T-cell (primary cell): ENCODE measurements around the gene ABHD12. TPM values are rescaled to one million over a fixed set of nuclear protein-coding genes. Genes with fewer than 3 reads are reported as not detected.
A peak's percentile ranks its signal among the peaks of the same experiment; 100 is the strongest.

Experiments used
- ATAC-seq, 4 experiments: fragments of 200-7000 bp in 3 of 4; fragments of 150-1000 bp in 1 of 4; cut with Tn5 transposase; replicated peaks in 1 of 4; 1 replicate in 3 of 4; 2 replicates in 1 of 4; pipeline ENCODE4 v1.10.0; 2021; ENCODE audit warnings: moderate library complexity in 3 of 4, mild to moderate bottlenecking in 2 of 4, moderate number of reproducible peaks in 1 of 4
- CTCF ChIA-PET, 2 donors: fragments of 300-600 bp; sonication (Branson Sonifier 250); formaldehyde crosslinking; loops; one replicate each; lab custom pipeline; 2022; ENCODE audit warnings: antibody characterized with exemption in 2 of 2; lab: Charles Lee
- POLR2A ChIA-PET, 2 donors: fragments of 300-600 bp; sonication (Branson Sonifier 250); formaldehyde crosslinking; loops; one replicate each; lab custom pipeline; 2022; ENCODE audit warnings: antibody characterized with exemption in 2 of 2; lab: Charles Lee
- DNase-seq, 35 experiments: peaks; one replicate each; pipeline versions ENCODE4 v3.0.0 to v3.0.0-alpha.2; 2013 to 2023
- H3K27ac ChIP-seq: one replicate; pipeline ENCODE4 v1.5.1; 2013; ENCODE audit warnings: low read length
- H3K27me3 ChIP-seq, 2 experiments: replicated peaks in 1 of 2; 1 replicate in 1 of 2; 2 replicates in 1 of 2; pipeline versions ENCODE4 v1.6.1 to v1.7.0; 2013; ENCODE audit warnings: low read length in 1 of 2, mixed read lengths in 1 of 2; ENCODE audit not compliant: control insufficient read depth in 2 of 2, insufficient read depth in 2 of 2; ENCODE audit errors: extremely low read depth in 1 of 2
- H3K36me3 ChIP-seq, 2 donors: 1 replicate in 1 of 2; 2 replicates in 1 of 2; pipeline versions ENCODE4 v1.6.1 to v1.7.0; 2013; ENCODE audit warnings: low read length in 1 of 2; ENCODE audit not compliant: control insufficient read depth in 2 of 2, insufficient read depth in 1 of 2; ENCODE audit errors: extremely low read depth in 1 of 2
- H3K4me1 ChIP-seq, 2 experiments: 1 replicate in 1 of 2; 2 replicates in 1 of 2; pipeline versions ENCODE4 v1.6.1 to v1.7.0; 2013; ENCODE audit warnings: low read length in 2 of 2, mixed read lengths in 1 of 2; ENCODE audit not compliant: insufficient read depth in 2 of 2, control insufficient read depth in 1 of 2; ENCODE audit errors: extremely low read depth in 1 of 2
- H3K4me3 ChIP-seq, 2 donors: 1 replicate in 1 of 2; 2 replicates in 1 of 2; pipeline versions ENCODE4 v1.5.1 to v1.7.0; 2013; ENCODE audit warnings: mild to moderate bottlenecking in 2 of 2, low read length in 1 of 2, moderate library complexity in 1 of 2; ENCODE audit not compliant: control insufficient read depth in 1 of 2; ENCODE audit errors: extremely low read depth in 1 of 2
- H3K9me3 ChIP-seq: 2 replicates; pipeline ENCODE4 v1.7.0; 2013
- H3K27ac Mint-ChIP-seq, 2 donors: one replicate each; pipeline ENCODE4 v1.8.0; 2020 to 2021; ENCODE audit warnings: mild to moderate bottlenecking in 2 of 2, mixed read lengths in 2 of 2
- H3K27me3 Mint-ChIP-seq, 2 donors: one replicate each; pipeline ENCODE4 v1.8.0; 2021 to 2022; ENCODE audit warnings: mixed read lengths in 2 of 2
- H3K36me3 Mint-ChIP-seq: one replicate; pipeline ENCODE4 v1.8.0; 2021; ENCODE audit warnings: mixed read lengths
- H3K4me1 Mint-ChIP-seq, 3 donors: one replicate each; pipeline ENCODE4 v1.8.0; 2020 to 2022; ENCODE audit warnings: mixed read lengths in 3 of 3, mild to moderate bottlenecking in 1 of 3
- H3K4me3 Mint-ChIP-seq, 3 donors: one replicate each; pipeline ENCODE4 v1.8.0; 2020 to 2022; ENCODE audit warnings: mild to moderate bottlenecking in 3 of 3, mixed read lengths in 3 of 3, moderate library complexity in 3 of 3
- H3K9me3 Mint-ChIP-seq, 3 donors: one replicate each; pipeline ENCODE4 v1.8.0; 2020 to 2022; ENCODE audit warnings: mixed read lengths in 3 of 3
- WGBS: methylation state at CpG from one replicate; pipeline ENCODE4 v1.1.5; 2013; ENCODE audit warnings: missing lambda C conversion rate; ENCODE audit not compliant: insufficient coverage; 5-methylcytosine and 5-hydroxymethylcytosine counted together
- total RNA-seq, 35 experiments: library from RNA in 6 of 35; stranded (reverse) in 6 of 35; fragments of 120-200 nt in 1 of 35; gene quantifications; one replicate each; pipeline versions ENCODE4 v1.2.1 to v1.2.4 and lab custom pipeline; 2013 to 2026

Gene ABHD12
- total RNA-seq, 5 donors from 2014 or later (not counting 1 experiment from before 2014, with no cell fraction given) = 19.5 to 27.7 (median 22.1) TPM

DNA sequence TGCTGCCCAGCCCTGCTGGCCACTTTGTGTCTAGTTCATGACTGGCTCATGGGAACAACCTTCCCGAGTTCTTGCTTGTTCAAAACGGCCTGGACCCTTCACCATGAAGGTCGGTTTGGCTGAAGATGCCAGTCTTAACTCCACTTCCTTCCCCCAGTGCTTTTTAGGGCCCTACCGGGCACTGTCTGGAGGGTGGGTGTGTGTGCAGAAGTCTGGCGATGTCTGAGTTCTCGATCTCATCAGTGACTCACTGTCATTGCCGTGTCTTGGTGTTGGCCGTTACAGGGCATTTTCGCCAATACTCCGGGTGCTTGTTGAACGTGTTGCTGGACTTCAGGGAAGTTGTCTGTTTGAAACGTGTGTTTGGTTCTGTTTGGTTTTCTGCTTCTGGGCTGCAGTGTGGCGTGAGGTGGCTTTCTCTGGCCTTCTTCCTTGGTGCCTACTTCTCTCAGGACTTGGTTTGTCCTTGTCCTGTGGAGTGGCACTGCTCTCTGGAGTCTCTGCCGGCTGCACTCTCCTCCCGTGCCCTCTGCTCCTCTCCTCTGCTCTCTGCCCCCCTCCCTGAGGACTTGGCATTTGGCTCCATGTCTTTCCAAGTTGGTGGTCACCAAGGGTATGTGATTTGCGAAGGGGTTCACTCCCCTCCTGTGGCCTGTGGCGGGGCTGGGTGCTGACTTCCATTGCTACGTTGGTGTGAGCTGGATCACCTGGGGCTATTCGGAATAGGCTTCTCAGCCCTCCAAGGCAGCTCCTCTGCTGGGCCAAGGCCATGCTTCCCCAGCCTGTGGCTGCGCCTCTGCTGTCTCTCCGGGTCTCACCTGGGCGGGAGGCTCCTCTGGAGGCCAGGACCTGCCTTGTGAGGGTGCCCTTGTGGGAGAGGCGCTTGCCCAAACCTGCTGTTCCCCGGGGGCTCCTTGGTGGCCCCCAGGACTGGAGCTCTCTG is 104.5 kb downstream of the ABHD12 start:
- WGBS = 95% methylated on average over 15 of the region's 24 CpGs
- ChIA-PET POLR2A (no interaction called here), CTCF (no interaction called here)

DNA sequence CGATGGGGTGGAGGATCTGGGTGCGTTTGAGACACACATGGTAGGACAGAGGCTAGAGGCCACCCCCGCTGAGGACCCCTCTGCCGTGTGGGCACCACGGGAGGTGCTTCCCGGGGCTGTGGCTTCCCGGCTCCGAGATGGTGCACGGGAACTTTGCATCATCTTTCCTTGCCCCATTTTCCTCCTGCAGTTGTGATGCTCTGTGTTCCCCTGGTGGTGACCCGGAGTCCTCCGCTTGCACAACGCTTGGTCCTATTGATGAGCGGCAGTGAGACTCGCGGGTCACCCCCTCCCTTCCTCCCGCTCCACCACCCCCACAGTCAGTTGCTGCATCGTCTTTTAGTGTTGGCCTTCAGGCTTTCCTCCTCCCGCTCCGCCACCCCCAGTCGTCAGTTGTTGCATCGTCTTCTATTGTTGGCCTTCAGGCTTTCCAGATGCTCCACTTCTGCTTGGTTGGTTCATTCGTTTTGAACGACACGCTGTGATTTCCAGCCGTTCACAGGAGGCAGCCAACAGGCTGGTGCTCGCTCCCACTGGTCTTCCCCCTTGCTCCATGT is 105.5 kb downstream of the ABHD12 start:
- Mint-ChIP-seq H3K27ac (no peak overlapping the region), H3K4me3 (no peak overlapping the region), H3K4me1 (no peaks in the 10 kb centered on the region), H3K36me3 (peaks cover 42% of the 10 kb centered on the region), H3K9me3 (no peaks in the 10 kb centered on the region), H3K27me3 (no peaks in the 10 kb centered on the region)
- peaks cover 29 to 72% of the 10 kb centered on the region in 2 donors for H3K36me3 ChIP-seq
- POLR2A ChIA-PET = no interaction called here
- DNase-seq (peak in 1 of 35 experiments; percentile 1), ATAC-seq (no peak)
- 94% methylated on average over 20 of the region's 26 CpGs for WGBS
- no peaks in the 10 kb centered on the region for H3K27me3 ChIP-seq
- peaks cover 0 to 16% of the 10 kb centered on the region in 2 experiments for H3K4me1 ChIP-seq
- no peaks in the 10 kb centered on the region for H3K9me3 ChIP-seq
- no peak overlapping the region for H3K4me3 ChIP-seq
- no peak overlapping the region for H3K27ac ChIP-seq
- CTCF ChIA-PET = no interaction called here

More for the DNA sequence above, 104.5 kb downstream of the ABHD12 start:
- no peak for ATAC-seq
- peaks cover 27 to 69% of the 10 kb centered on the region in 2 donors for H3K36me3 ChIP-seq
- H3K4me3 Mint-ChIP-seq = no peak overlapping the region
- H3K4me1 Mint-ChIP-seq = no peaks in the 10 kb centered on the region
- no peaks in the 10 kb centered on the region for H3K27me3 Mint-ChIP-seq
- peaks cover 42% of the 10 kb centered on the region for H3K36me3 Mint-ChIP-seq
- peaks cover 0 to 12% of the 10 kb centered on the region in 2 experiments for H3K4me1 ChIP-seq
- no peaks in the 10 kb centered on the region for H3K9me3 ChIP-seq
- H3K27ac Mint-ChIP-seq = no peak overlapping the region
- peak in 1 of 35 experiments; percentile 2 for DNase-seq
- H3K27ac ChIP-seq = no peak overlapping the region
- H3K9me3 Mint-ChIP-seq = no peaks in the 10 kb centered on the region
- no peak overlapping the region for H3K4me3 ChIP-seq
- no peaks in the 10 kb centered on the region for H3K27me3 ChIP-seq

- no peak overlapping the region for H3K27ac Mint-ChIP-seq
- H3K9me3 ChIP-seq = no peaks in the 10 kb centered on the region
- 95% methylated on average over 12 of the region's 17 CpGs for WGBS
- CTCF ChIA-PET = no interaction called here
- no peaks in the 10 kb centered on the region for H3K4me1 Mint-ChIP-seq
- peaks cover 38% of the 10 kb centered on the region for H3K36me3 Mint-ChIP-seq
- no peaks in the 10 kb centered on the region for H3K27me3 ChIP-seq
- no peaks in the 10 kb centered on the region for H3K27me3 Mint-ChIP-seq
- ATAC-seq = no peak
- peaks cover 0 to 16% of the 10 kb centered on the region in 2 experiments for H3K4me1 ChIP-seq
- peaks cover 31 to 82% of the 10 kb centered on the region in 2 donors for H3K36me3 ChIP-seq
- no peak overlapping the region for H3K4me3 ChIP-seq
- H3K9me3 Mint-ChIP-seq = no peaks in the 10 kb centered on the region
- peak in 1 of 35 experiments; percentile 3 for DNase-seq
- H3K27ac ChIP-seq = no peak overlapping the region
- H3K4me3 Mint-ChIP-seq = no peak overlapping the region
- POLR2A ChIA-PET = no interaction called here
Observed at GRCh38 chr20:25284131-25284601, 106.5 kb downstream of the ABHD12 start.

GRCh38 chr20:25283221-25283951 is 107.2 kb downstream of the ABHD12 start:
- ChIA-PET CTCF (no interaction called here), POLR2A (no interaction called here)
- no peak overlapping the region for H3K4me3 ChIP-seq
- DNase-seq = peak in 1 of 35 experiments; percentile 3
- peak in 2 of 4 experiments; percentile 18 to 22 for ATAC-seq
- H3K4me1 ChIP-seq = peaks cover 0 to 16% of the 10 kb centered on the region in 2 experiments
- H3K36me3 ChIP-seq = peaks cover 38 to 86% of the 10 kb centered on the region in 2 donors
- Mint-ChIP-seq H3K27ac (no peak overlapping the region), H3K4me3 (no peak overlapping the region), H3K27me3 (no peaks in the 10 kb centered on the region), H3K4me1 (no peaks in the 10 kb centered on the region), H3K36me3 (peaks cover 36% of the 10 kb centered on the region), H3K9me3 (no peaks in the 10 kb centered on the region)
- H3K27me3 ChIP-seq = no peaks in the 10 kb centered on the region
- no peaks in the 10 kb centered on the region for H3K9me3 ChIP-seq
- no peak overlapping the region for H3K27ac ChIP-seq
- WGBS = 91% methylated on average over 24 of the region's 24 CpGs

GRCh38 chr20:25282796-25283195 is 107.8 kb downstream of the ABHD12 start:
- Histone ChIP-seq H3K27ac (no peak overlapping the region), H3K36me3 (peaks cover 38 to 86% of the 10 kb centered on the region in 2 donors), H3K4me1 (peaks cover 0 to 16% of the 10 kb centered on the region in 2 experiments), H3K9me3 (no peaks in the 10 kb centered on the region), H3K27me3 (no peaks in the 10 kb centered on the region), H3K4me3 (no peak overlapping the region)
- DNase-seq (no peak), ATAC-seq (no peak)
- Mint-ChIP-seq H3K27ac (peak overlapping the region in 1 of 2 donors; percentile 68), H3K9me3 (no peaks in the 10 kb centered on the region), H3K4me1 (no peaks in the 10 kb centered on the region), H3K4me3 (no peak overlapping the region), H3K36me3 (peaks cover 36% of the 10 kb centered on the region), H3K27me3 (no peaks in the 10 kb centered on the region)
- ChIA-PET POLR2A (no interaction called here), CTCF (no interaction called here)
- 94% methylated on average over 11 of the region's 11 CpGs for WGBS
